ENCODE measurements around the gene RASAL2. TPM values are rescaled to one million over a fixed set of nuclear protein-coding genes. Genes with fewer than 3 reads are reported as not detected.
A peak's percentile ranks its signal among the peaks of the same experiment; 100 is the strongest.

The RASAL2 gene
- total RNA-seq, 1 experiment from 2014 or later, result 22.2 TPM

- H3K79me2 ChIP-seq (ENCODE audit: insufficient read depth, low read length), result no peaks in the 10 kb centered on the region
- Mint-ChIP-seq H3K36me3 (ENCODE audit: insufficient read depth in 1 of 3, low read depth in 3 of 3) (peaks cover 9 to 18% (median 15%) of the 10 kb centered on the region in 3 experiments; a peak in 6 of 7 replicates), H3K27ac (peak overlapping the region in 1 of 3 experiments; percentile 57; a peak in 3 of 7 replicates), H3K27me3 (ENCODE audit: low read depth) (no peaks in the 10 kb centered on the region), H3K9me3 (no peaks in the 10 kb centered on the region), H3K4me1 (peaks cover 12 to 15% of the 10 kb centered on the region in 2 experiments), H3K4me3 (no peak overlapping the region)
- no peak for TF ChIP-seq CTCF (conservative IDR thresholded peaks at IDR 0.05)
- H3T11ph ChIP-seq (ENCODE audit: low read length), result no peak overlapping the region
- no peak overlapping the region for H3K23ac ChIP-seq (ENCODE audit: insufficient read length, low read depth, low read length)
- no peak overlapping the region for H3K4ac ChIP-seq (ENCODE audit: low read depth, low read length)
- no peak overlapping the region for H3K56ac ChIP-seq (ENCODE audit: insufficient read length, low read depth, low read length)
- H3K9me3 ChIP-seq (ENCODE audit: control insufficient read depth, low read depth, low read length), result no peaks in the 10 kb centered on the region
- no peak overlapping the region for H3K9ac ChIP-seq (ENCODE audit: extremely low read depth, insufficient read length, low read length)
- H3K79me1 ChIP-seq (ENCODE audit: insufficient read depth, low read depth, low read length, poor library complexity, severe bottlenecking), result no peaks in the 10 kb centered on the region
- H3K4me1 ChIP-seq (ENCODE audit: insufficient read depth, low read length), result no peaks in the 10 kb centered on the region
- no peak overlapping the region for H2BK120ac ChIP-seq (ENCODE audit: low read depth, low read length, poor library complexity, severe bottlenecking)
- H3K14ac ChIP-seq (ENCODE audit: insufficient read depth, low read length), result no peak overlapping the region
- no peak overlapping the region for H4K5ac ChIP-seq (ENCODE audit: insufficient read length, low read depth, low read length)
- H3K4me2 ChIP-seq (ENCODE audit: insufficient read depth, insufficient read length, low read length), result no peak overlapping the region
- no peak for DNase-seq
- no peak overlapping the region for H2AFZ ChIP-seq (ENCODE audit: low read length)
- no peak overlapping the region for H2AK5ac ChIP-seq (ENCODE audit: insufficient read length, low read length)
- no CpG with 5 or more reads among the region's 2 CpGs for WGBS (ENCODE audit: extremely low coverage, insufficient read length, low lambda C conversion rate)
- no peak overlapping the region for H2BK12ac ChIP-seq (ENCODE audit: insufficient read length, low read depth, low read length)
- no peak overlapping the region for H2BK5ac ChIP-seq (ENCODE audit: insufficient read length, low read length)
- no peaks in the 10 kb centered on the region for H3K27me3 ChIP-seq (ENCODE audit: insufficient read depth, low read length)
- H2BK15ac ChIP-seq (ENCODE audit: low read depth, low read length), result no peak overlapping the region
- H3K27ac ChIP-seq (ENCODE audit: insufficient read length, low read depth, low read length), result no peak overlapping the region
- no peak overlapping the region for H4K91ac ChIP-seq (ENCODE audit: insufficient read length, low read depth, low read length)
- no peaks in the 10 kb centered on the region for H3K23me2 ChIP-seq (ENCODE audit: insufficient read length, low read depth, low read length, poor library complexity, severe bottlenecking)
- H4K20me1 ChIP-seq (ENCODE audit: control insufficient read depth, insufficient read depth, insufficient read length), result no peaks in the 10 kb centered on the region
- H4K8ac ChIP-seq (replicated peaks; ENCODE audit: insufficient read length, low read depth, low read length), result no peak overlapping the region
- H2BK20ac ChIP-seq (ENCODE audit: low read depth, low read length, poor library complexity, severe bottlenecking), result no peak overlapping the region
- no peak overlapping the region for H3K18ac ChIP-seq (ENCODE audit: insufficient read length, low read depth, low read length)
These were observed 344.5 kb downstream of the RASAL2 start for GRCh38 chr1:178438432-178438831.
